Hepatocyte (in vitro differentiated cells): Measurements from ENCODE around the gene PID1. TPM values are rescaled to one million over a fixed set of nuclear protein-coding genes. Genes with fewer than 3 reads are reported as not detected.

Experiments
- DNase-seq: peaks from one replicate; pipeline ENCODE4 v3.0.0-alpha.2; 2016; ENCODE audit warnings: low spot score
- H2AFZ ChIP-seq: fragments of 200-600 bp; sonication (generic); 2 replicates; pipeline ENCODE4 v1.6.0; 2016; ENCODE audit warnings: antibody characterized with exemption, mild to moderate bottlenecking
- H3K27ac ChIP-seq: fragments of 200-600 bp; sonication (generic); 2 replicates; pipeline ENCODE4 v1.5.1; 2016; ENCODE audit warnings: mild to moderate bottlenecking
- H3K27me3 ChIP-seq: fragments of 200-600 bp; sonication (generic); 2 replicates; pipeline ENCODE4 v1.6.1; 2016
- H3K36me3 ChIP-seq: fragments of 200-600 bp; sonication (generic); replicated peaks from 2 replicates; pipeline ENCODE4 v1.5.1; 2016; ENCODE audit warnings: low read depth; ENCODE audit not compliant: insufficient read depth
- H3K4me1 ChIP-seq: fragments of 200-600 bp; sonication (generic); 2 replicates; pipeline ENCODE4 v1.5.1; 2016; ENCODE audit warnings: mild to moderate bottlenecking, moderate library complexity; ENCODE audit not compliant: insufficient read depth
- H3K4me2 ChIP-seq: fragments of 200-600 bp; sonication (generic); 2 replicates; pipeline ENCODE4 v1.6.0; 2016
- H3K4me3 ChIP-seq: fragments of 200-600 bp; sonication (generic); 2 replicates; pipeline ENCODE4 v1.5.1; 2016; ENCODE audit warnings: mild to moderate bottlenecking
- H3K79me2 ChIP-seq: fragments of 200-600 bp; sonication (generic); 2 replicates; pipeline ENCODE4 v1.6.0; 2017; ENCODE audit warnings: mild to moderate bottlenecking
- H3K9me2 ChIP-seq: fragments of 200-600 bp; sonication (generic); replicated peaks from 2 replicates; pipeline ENCODE4 v1.6.0; 2017; ENCODE audit warnings: mild to moderate bottlenecking; ENCODE audit not compliant: insufficient read depth
- H3K9me3 ChIP-seq: fragments of 200-600 bp; sonication (generic); 2 replicates; pipeline ENCODE4 v1.5.1; 2016; ENCODE audit warnings: low read depth, mild to moderate bottlenecking
- H4K20me1 ChIP-seq: fragments of 200-600 bp; sonication (generic); 2 replicates; pipeline ENCODE4 v1.6.0; 2016; ENCODE audit warnings: mild to moderate bottlenecking; ENCODE audit not compliant: insufficient read depth, poor library complexity, severe bottlenecking
- EZH2 ChIP-seq: fragments of 200-600 bp; sonication (generic); IDR thresholded peaks from 2 replicates; pipeline ENCODE4 v1.6.1; 2016; ENCODE audit warnings: antibody characterized with exemption, mild to moderate bottlenecking, borderline replicate concordance
- EZH2phosphoT487 ChIP-seq: fragments of 200-600 bp; sonication (generic); IDR thresholded peaks from one replicate; pipeline ENCODE4 v1.6.1; 2018; ENCODE audit warnings: antibody characterized with exemption, mild to moderate bottlenecking, low read depth, moderate library complexity; ENCODE audit not compliant: unreplicated experiment, severe bottlenecking
- WGBS: methylation state at CpG from one replicate; pipeline ENCODE4 v1.1.6; 2016; ENCODE audit warnings: low lambda C conversion rate; ENCODE audit errors: missing lambda C conversion rate; 5-methylcytosine and 5-hydroxymethylcytosine counted together
- polyA plus RNA-seq: library from polyadenylated mRNA; unstranded; fragments of >200 nt; fragmentation: Nextera tagmentation; extraction: Ambion mirVana; gene quantifications from 2 replicates; pipeline ENCODE4 v1.2.1, GENCODE V29; 2016
- total RNA-seq: library from RNA; depleted of rRNA; stranded (reverse); fragments of >200 nt; gene quantifications from 2 replicates; pipeline ENCODE4 v1.2.3, GENCODE V29; 2014
- TF ChIP-seq, protein P1 (sequence below): fragments of 200-600 bp; sonication (generic); IDR thresholded peaks from 2 replicates; pipeline ENCODE4 v1.5.1; 2016; ENCODE audit warnings: antibody characterized with exemption, mild to moderate bottlenecking; ENCODE audit not compliant: poor library complexity

The PID1 gene
- total and polyA plus RNA-seq, 2 experiments from 2014 or later: 26.7 to 31.1 TPM

DNA sequence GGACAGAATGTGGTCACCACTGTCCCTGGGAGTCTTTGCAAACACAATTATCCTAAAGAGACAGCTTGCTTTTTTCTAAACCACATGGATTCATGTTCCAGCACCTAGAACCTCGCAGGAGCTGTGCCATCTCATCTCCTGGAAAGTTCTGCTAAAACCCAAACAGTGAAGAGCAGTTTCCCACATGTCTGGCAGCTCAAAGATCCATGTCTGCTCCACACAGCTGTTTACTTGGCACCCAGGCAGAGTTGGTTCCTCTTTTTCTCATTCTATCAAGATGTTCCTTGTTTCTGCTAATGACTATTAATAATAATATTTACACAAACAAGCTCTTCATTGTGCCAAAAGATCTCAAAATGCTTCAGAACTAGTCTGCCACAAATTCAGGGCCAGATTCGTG lies 30.1 kb upstream of the PID1 start:
- WGBS: 50% methylated on average over 2 of the region's 2 CpGs
- no peak for TF ChIP-seq EZH2
- TF ChIP-seq, protein P1, sequence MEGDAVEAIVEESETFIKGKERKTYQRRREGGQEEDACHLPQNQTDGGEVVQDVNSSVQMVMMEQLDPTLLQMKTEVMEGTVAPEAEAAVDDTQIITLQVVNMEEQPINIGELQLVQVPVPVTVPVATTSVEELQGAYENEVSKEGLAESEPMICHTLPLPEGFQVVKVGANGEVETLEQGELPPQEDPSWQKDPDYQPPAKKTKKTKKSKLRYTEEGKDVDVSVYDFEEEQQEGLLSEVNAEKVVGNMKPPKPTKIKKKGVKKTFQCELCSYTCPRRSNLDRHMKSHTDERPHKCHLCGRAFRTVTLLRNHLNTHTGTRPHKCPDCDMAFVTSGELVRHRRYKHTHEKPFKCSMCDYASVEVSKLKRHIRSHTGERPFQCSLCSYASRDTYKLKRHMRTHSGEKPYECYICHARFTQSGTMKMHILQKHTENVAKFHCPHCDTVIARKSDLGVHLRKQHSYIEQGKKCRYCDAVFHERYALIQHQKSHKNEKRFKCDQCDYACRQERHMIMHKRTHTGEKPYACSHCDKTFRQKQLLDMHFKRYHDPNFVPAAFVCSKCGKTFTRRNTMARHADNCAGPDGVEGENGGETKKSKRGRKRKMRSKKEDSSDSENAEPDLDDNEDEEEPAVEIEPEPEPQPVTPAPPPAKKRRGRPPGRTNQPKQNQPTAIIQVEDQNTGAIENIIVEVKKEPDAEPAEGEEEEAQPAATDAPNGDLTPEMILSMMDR: no peak
- no peak for TF ChIP-seq EZH2phosphoT487
- Histone ChIP-seq H3K4me1 (no peaks in the 10 kb centered on the region), H3K27ac (no peak overlapping the region), H3K27me3 (no peaks in the 10 kb centered on the region), H3K79me2 (no peaks in the 10 kb centered on the region), H3K9me2 (no peaks in the 10 kb centered on the region), H3K36me3 (no peaks in the 10 kb centered on the region), H2AFZ (no peak overlapping the region), H3K4me3 (no peak overlapping the region), H3K4me2 (no peak overlapping the region), H4K20me1 (no peaks in the 10 kb centered on the region), H3K9me3 (no peaks in the 10 kb centered on the region)
- DNase-seq: no peak

DNA sequence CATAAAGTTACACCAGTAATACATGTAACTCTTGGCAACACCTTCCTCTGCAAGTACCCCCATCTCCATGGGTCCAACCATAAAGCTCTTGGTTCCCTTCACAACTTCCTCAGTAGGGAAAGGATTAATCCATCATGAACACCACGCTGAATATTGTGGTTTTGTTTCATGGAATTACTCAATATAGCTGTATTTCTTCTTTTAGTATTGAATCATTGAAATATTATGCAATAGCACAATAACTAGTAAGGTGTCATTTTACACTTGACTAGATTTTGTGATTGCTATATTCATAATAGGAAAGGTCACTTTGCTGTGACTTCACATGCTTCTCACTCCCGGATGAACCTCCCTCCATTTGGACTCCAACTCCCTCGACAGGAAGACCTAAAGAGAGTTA lies 29.7 kb upstream of the PID1 start:
- Histone ChIP-seq H3K27me3 (no peaks in the 10 kb centered on the region), H2AFZ (no peak overlapping the region), H3K27ac (no peak overlapping the region), H3K4me3 (no peak overlapping the region), H3K4me1 (no peaks in the 10 kb centered on the region), H3K4me2 (no peak overlapping the region), H3K9me2 (no peaks in the 10 kb centered on the region), H3K36me3 (no peaks in the 10 kb centered on the region), H3K9me3 (no peaks in the 10 kb centered on the region), H3K79me2 (no peaks in the 10 kb centered on the region), H4K20me1 (no peaks in the 10 kb centered on the region)
- TF ChIP-seq, protein P1: no peak
- no peak for TF ChIP-seq EZH2
- no peak for TF ChIP-seq EZH2phosphoT487
- no peak for DNase-seq
- 84% methylated on average over 3 of the region's 3 CpGs for WGBS

DNA sequence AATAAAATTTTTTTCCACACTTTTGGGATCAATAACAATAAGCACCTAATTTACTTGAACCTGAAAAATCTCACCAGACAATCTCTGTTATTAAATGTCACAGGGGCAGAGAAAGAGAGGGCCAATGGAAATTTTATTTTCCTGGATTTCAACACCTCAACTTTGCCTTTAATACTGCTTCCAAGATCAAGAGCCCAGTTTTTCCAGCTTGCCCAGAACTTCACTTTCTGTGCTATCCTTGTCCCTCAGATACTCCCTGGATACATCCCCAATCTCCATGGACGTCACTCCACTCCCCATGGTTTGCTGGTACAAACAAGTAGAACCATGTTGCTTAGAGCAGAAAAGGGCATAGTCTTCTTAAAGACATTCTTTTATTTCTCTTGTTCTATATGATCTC lies 29.3 kb upstream of the PID1 start:
- WGBS: 73% methylated on average over 1 of the region's 1 CpG
- no peaks in the 10 kb centered on the region for H3K9me3 ChIP-seq
- H3K4me1 ChIP-seq: no peaks in the 10 kb centered on the region
- H3K27me3 ChIP-seq: no peaks in the 10 kb centered on the region
- TF ChIP-seq, protein P1: no peak
- TF ChIP-seq EZH2 (no peak), EZH2phosphoT487 (no peak)
- no peak for DNase-seq
- no peaks in the 10 kb centered on the region for H4K20me1 ChIP-seq
- no peak overlapping the region for H3K4me3 ChIP-seq
- H3K27ac ChIP-seq: no peak overlapping the region
- H3K79me2 ChIP-seq: no peaks in the 10 kb centered on the region
- H3K36me3 ChIP-seq: no peaks in the 10 kb centered on the region
- H3K4me2 ChIP-seq: no peak overlapping the region
- no peaks in the 10 kb centered on the region for H3K9me2 ChIP-seq
- no peak overlapping the region for H2AFZ ChIP-seq

DNA sequence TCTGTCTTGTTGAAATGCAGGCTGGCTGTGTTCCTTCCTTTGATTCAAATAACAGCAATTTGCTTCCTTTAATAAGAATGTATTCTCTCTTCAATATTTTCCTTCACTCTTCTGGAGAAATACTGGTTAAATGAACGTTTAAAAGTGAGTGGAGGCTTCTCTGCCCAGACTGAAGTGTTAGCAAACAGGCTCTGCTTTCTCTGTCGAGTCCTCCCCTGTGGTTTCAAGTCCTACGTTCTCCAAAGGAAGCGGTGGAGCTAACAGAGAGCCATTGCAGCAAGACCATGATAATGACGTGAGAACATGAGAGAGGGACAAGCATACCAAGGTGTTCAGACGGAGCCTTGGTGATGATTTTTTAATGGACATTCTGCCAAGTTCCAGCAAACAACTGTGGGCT lies 26.2 kb upstream of the PID1 start:
- Histone ChIP-seq H3K27me3 (no peaks in the 10 kb centered on the region), H3K4me1 (no peaks in the 10 kb centered on the region), H4K20me1 (no peaks in the 10 kb centered on the region), H2AFZ (no peak overlapping the region), H3K9me3 (no peaks in the 10 kb centered on the region), H3K79me2 (no peaks in the 10 kb centered on the region), H3K4me3 (no peak overlapping the region), H3K4me2 (no peak overlapping the region), H3K9me2 (no peaks in the 10 kb centered on the region), H3K27ac (no peak overlapping the region), H3K36me3 (no peaks in the 10 kb centered on the region)
- WGBS: 66% methylated on average over 6 of the region's 6 CpGs
- no peak for DNase-seq
- TF ChIP-seq EZH2phosphoT487 (no peak), EZH2 (no peak)
- TF ChIP-seq, protein P1: no peak
